ENCODE measurements around the gene TBC1D5.

TBC1D5 gene

GRCh38 chr3:17217588-17217987 is 524.8 kb downstream of the TBC1D5 start:
- H3K9ac ChIP-seq (ENCODE audit: low read depth, low read length, poor library complexity, severe bottlenecking): no peak overlapping the region
- no peaks in the 10 kb centered on the region for H4K20me1 ChIP-seq (ENCODE audit: insufficient read depth, low read length, poor library complexity, severe bottlenecking)
- H3K27me3 ChIP-seq (ENCODE audit: insufficient read depth, low read length, poor library complexity, severe bottlenecking): no peaks in the 10 kb centered on the region
- no peak overlapping the region for H2AFZ ChIP-seq (ENCODE audit: low read length)
- H3F3A ChIP-seq (ENCODE audit: low read depth): no peaks in the 10 kb centered on the region
- no peak overlapping the region for H3K4me2 ChIP-seq (ENCODE audit: low read depth, low read length, poor library complexity, severe bottlenecking)
- H3K9me2 ChIP-seq (replicated peaks; ENCODE audit: low read depth, low read length): no peaks in the 10 kb centered on the region
- no peak for TF ChIP-seq EZH2phosphoT487 (IDR thresholded peaks at IDR 0.05; ENCODE audit: borderline replicate concordance)
- no peak for TF ChIP-seq CTCF (conservative IDR thresholded peaks at IDR 0.05; ENCODE audit: low read length)
- H3K4me1 ChIP-seq (ENCODE audit: insufficient read depth, low read length, poor library complexity, severe bottlenecking): no peaks in the 10 kb centered on the region
- H3K36me3 ChIP-seq (ENCODE audit: insufficient read depth, low read length): peaks cover 12% of the 10 kb centered on the region
- no peaks in the 10 kb centered on the region for H3K79me2 ChIP-seq (ENCODE audit: insufficient read depth, low read length)
- no peak overlapping the region for H3K4me3 ChIP-seq (ENCODE audit: low read length, poor library complexity, severe bottlenecking)
- H3K9me3 ChIP-seq (ENCODE audit: insufficient read depth, low read depth, low read length): 0 out of 2 replicates have a peak, but pooled peaks cover 2% of the 10 kb centered on the region

GRCh38 chr3:17213102-17213501 is 529.3 kb downstream of the TBC1D5 start:
- TF ChIP-seq EZH2phosphoT487 (IDR thresholded peaks at IDR 0.05; ENCODE audit: borderline replicate concordance) (no peak), CTCF (conservative IDR thresholded peaks at IDR 0.05; ENCODE audit: low read length) (no peak)
- Histone ChIP-seq H2AFZ (ENCODE audit: low read length) (no peak overlapping the region), H3K27me3 (ENCODE audit: insufficient read depth, low read length, poor library complexity, severe bottlenecking) (no peaks in the 10 kb centered on the region), H3K9me3 (ENCODE audit: insufficient read depth, low read depth, low read length) (no peaks in the 10 kb centered on the region), H3K4me1 (ENCODE audit: insufficient read depth, low read length, poor library complexity, severe bottlenecking) (no peaks in the 10 kb centered on the region), H3K79me2 (ENCODE audit: insufficient read depth, low read length) (no peaks in the 10 kb centered on the region), H3K4me2 (ENCODE audit: low read depth, low read length, poor library complexity, severe bottlenecking) (no peak overlapping the region), H3K36me3 (ENCODE audit: insufficient read depth, low read length) (peaks cover 14% of the 10 kb centered on the region; the same call in 1 of the 2 replicates), H3K9me2 (replicated peaks; ENCODE audit: low read depth, low read length) (no peaks in the 10 kb centered on the region), H3K9ac (ENCODE audit: low read depth, low read length, poor library complexity, severe bottlenecking) (no peak overlapping the region), H4K20me1 (ENCODE audit: insufficient read depth, low read length, poor library complexity, severe bottlenecking) (no peaks in the 10 kb centered on the region), H3K4me3 (ENCODE audit: low read length, poor library complexity, severe bottlenecking) (no peak overlapping the region), H3F3A (ENCODE audit: low read depth) (no peaks in the 10 kb centered on the region)

GRCh38 chr3:17207979-17208378 is 534.5 kb downstream of the TBC1D5 start:
- Histone ChIP-seq H3K4me3 (ENCODE audit: low read length, poor library complexity, severe bottlenecking) (no peak overlapping the region), H3K9ac (ENCODE audit: low read depth, low read length, poor library complexity, severe bottlenecking) (no peak overlapping the region), H4K20me1 (ENCODE audit: insufficient read depth, low read length, poor library complexity, severe bottlenecking) (no peaks in the 10 kb centered on the region), H3K4me2 (ENCODE audit: low read depth, low read length, poor library complexity, severe bottlenecking) (no peak overlapping the region), H3K79me2 (ENCODE audit: insufficient read depth, low read length) (no peaks in the 10 kb centered on the region), H3K9me2 (replicated peaks; ENCODE audit: low read depth, low read length) (no peaks in the 10 kb centered on the region), H2AFZ (ENCODE audit: low read length) (no peak overlapping the region), H3F3A (ENCODE audit: low read depth) (no peaks in the 10 kb centered on the region), H3K4me1 (ENCODE audit: insufficient read depth, low read length, poor library complexity, severe bottlenecking) (no peaks in the 10 kb centered on the region), H3K27me3 (ENCODE audit: insufficient read depth, low read length, poor library complexity, severe bottlenecking) (no peaks in the 10 kb centered on the region), H3K36me3 (ENCODE audit: insufficient read depth, low read length) (peaks cover 13% of the 10 kb centered on the region; the same call in 1 of the 2 replicates), H3K9me3 (ENCODE audit: insufficient read depth, low read depth, low read length) (peaks cover 3% of the 10 kb centered on the region; the same call in 1 of the 2 replicates)
- TF ChIP-seq EZH2phosphoT487 (IDR thresholded peaks at IDR 0.05; ENCODE audit: borderline replicate concordance): no peak
- TF ChIP-seq CTCF (conservative IDR thresholded peaks at IDR 0.05; ENCODE audit: low read length): no peak

All from Loucy (cell line).